Activated naive CD4-positive, alpha-beta T cell treated with anti-CD3 and anti-CD28 coated beads, Interleukin-2, amount 50 U/mL, for 72 hours (primary cell): ENCODE measurements around the gene SSB. TPM values are rescaled to one million over a fixed set of nuclear protein-coding genes. Genes with fewer than 3 reads are reported as not detected.
"Not testable (repeated sequence)": the region's sequence is repeated elsewhere in the genome, so short reads cannot be mapped to it uniquely, and the experiment has no call there.

ENCODE experiments used
- ATAC-seq, 2 donors: fragments of 150-1000 bp; cut with Tn5 transposase; 2 replicates each; pipeline ENCODE4 v1.10.0; 2021; ENCODE audit warnings: mild to moderate bottlenecking in 2 of 2, moderate library complexity in 2 of 2
- DNase-seq, 2 donors: peaks; one replicate each; pipeline ENCODE4 v3.0.0; 2021 to 2022; ENCODE audit warnings: low spot score in 2 of 2
- H3K27ac Mint-ChIP-seq, 2 donors: one replicate each; pipeline ENCODE4 v1.8.0; 2022; ENCODE audit warnings: mild to moderate bottlenecking in 2 of 2, mixed read lengths in 2 of 2
- H3K36me3 Mint-ChIP-seq, 2 donors: one replicate each; pipeline ENCODE4 v1.8.0; 2022; ENCODE audit warnings: mixed read lengths in 2 of 2
- H3K9me3 Mint-ChIP-seq, 2 donors: one replicate each; pipeline ENCODE4 v1.8.0; 2022; ENCODE audit warnings: mixed read lengths in 2 of 2
- total RNA-seq, 2 donors: library from RNA; stranded (reverse); gene quantifications; one replicate each; pipeline ENCODE4 v1.2.3, GENCODE V29; 2022

The SSB gene
- total RNA-seq, 2 donors from 2014 or later = 41.8 to 96.6 TPM

- not testable (repeated sequence) for H3K27ac Mint-ChIP-seq, H3K36me3 Mint-ChIP-seq, H3K9me3 Mint-ChIP-seq, DNase-seq, ATAC-seq
Measured at GRCh38 chr2:169848959-169849693, 50.5 kb downstream of the SSB start.

DNA sequence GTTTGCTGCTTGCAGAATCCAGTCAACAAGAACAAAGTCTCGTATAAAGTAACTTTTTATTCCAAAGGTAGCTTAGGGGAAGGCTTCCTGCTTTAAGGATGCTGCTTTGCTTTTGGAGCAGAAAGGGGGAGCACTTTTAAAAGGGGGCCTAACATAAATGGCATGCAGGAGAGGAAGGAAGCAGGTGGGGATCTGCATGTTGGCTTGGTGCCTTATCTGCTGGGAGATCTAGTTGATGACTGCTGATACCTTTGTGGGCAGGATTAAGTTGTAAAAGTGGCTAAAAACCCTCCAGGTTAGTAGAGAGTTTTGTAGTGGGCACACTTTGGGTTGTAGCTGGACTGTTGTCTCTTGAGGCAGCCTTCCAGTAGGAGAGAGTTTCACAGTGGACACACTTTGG lies 51.0 kb downstream of the SSB start:
- DNase-seq (no peak), ATAC-seq (no peak)
- H3K27ac Mint-ChIP-seq = no peak overlapping the region
- H3K36me3 Mint-ChIP-seq = peaks cover 0 to 6% of the 10 kb centered on the region in 2 donors
- no peaks in the 10 kb centered on the region for H3K9me3 Mint-ChIP-seq

DNA sequence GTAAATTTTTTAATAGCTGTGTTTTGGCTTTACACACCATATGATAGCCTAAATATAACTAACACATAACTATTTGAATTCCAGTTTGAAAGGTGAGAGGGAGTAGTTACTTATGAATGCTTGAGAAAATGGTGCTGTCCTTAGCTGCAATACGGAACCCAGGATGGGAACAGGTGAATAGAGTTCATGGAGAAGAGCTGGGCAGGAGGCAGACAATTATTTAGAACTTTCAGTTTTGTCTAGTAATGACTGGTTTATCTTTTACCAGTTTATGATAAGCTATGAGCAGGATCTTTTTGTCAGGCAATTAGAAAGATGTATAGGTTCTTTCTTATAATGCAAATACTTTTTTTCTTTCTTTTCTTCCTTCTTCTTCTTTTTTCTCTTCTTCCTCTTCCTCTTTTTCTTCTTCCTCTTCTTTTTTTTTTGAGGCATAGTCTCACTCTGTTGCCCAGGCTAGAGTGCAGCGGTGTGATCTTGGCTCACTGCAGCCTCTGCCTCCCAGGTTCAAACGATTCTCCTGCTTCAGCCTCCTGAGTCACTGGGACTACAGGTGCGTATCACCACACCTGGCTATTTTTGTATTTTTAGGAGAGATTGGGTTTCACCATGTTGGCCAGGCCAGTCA lies 54.5 kb downstream of the SSB start:
- no peaks in the 10 kb centered on the region for H3K9me3 Mint-ChIP-seq
- no peak overlapping the region for H3K27ac Mint-ChIP-seq
- no peak for DNase-seq
- ATAC-seq = no peak
- peaks cover 0 to 6% of the 10 kb centered on the region in 2 donors for H3K36me3 Mint-ChIP-seq

- H3K36me3 Mint-ChIP-seq, H3K27ac Mint-ChIP-seq, H3K9me3 Mint-ChIP-seq, DNase-seq, ATAC-seq: not testable (repeated sequence)
Measured at GRCh38 chr2:169855281-169856258, 56.9 kb downstream of the SSB start.

GRCh38 chr2:169859423-169859822 lies 60.8 kb downstream of the SSB start:
- Mint-ChIP-seq H3K36me3 (peaks cover 0 to 5% of the 10 kb centered on the region in 2 donors), H3K27ac (no peak overlapping the region), H3K9me3 (no peaks in the 10 kb centered on the region)
- no peak for DNase-seq
- no peak for ATAC-seq

GRCh38 chr2:169860149-169860548 lies 61.5 kb downstream of the SSB start:
- DNase-seq (no peak), ATAC-seq (no peak)
- Mint-ChIP-seq H3K9me3 (no peaks in the 10 kb centered on the region), H3K27ac (no peak overlapping the region), H3K36me3 (peaks cover 0 to 5% of the 10 kb centered on the region in 2 donors)

Other genes starting within 250 kb of the SSB start
- 10 to 100 TPM; 30.4 to 63.3 TPM for gene FASTKD1, start 225.0 kb upstream of the SSB start, total RNA-seq
- 10 to 100 TPM; 55.3 to 76.8 TPM for gene PPIG, start 214.5 kb upstream of the SSB start, total RNA-seq
- not detected for gene CFAP210, start 104.5 kb upstream of the SSB start, total RNA-seq
- gene PHOSPHO2, start 104.4 kb upstream of the SSB start, total RNA-seq = 1 to 10 TPM; 1.4 to 3.4 TPM
- gene KLHL23, start 65.0 kb upstream of the SSB start, total RNA-seq = 1 to 10 TPM; 1.1 to 9.3 TPM
- 10 to 100 TPM; 73.7 to 80.7 TPM for gene METTL5, start 26.0 kb downstream of the SSB start, total RNA-seq
- gene UBR3, start 28.6 kb downstream of the SSB start, total RNA-seq = 10 to 100 TPM; 25.3 to 25.8 TPM